ENCODE results near the gene NKD1.
A peak's percentile ranks its signal among the peaks of the same experiment; 100 is the strongest.

NKD1 gene

DNA sequence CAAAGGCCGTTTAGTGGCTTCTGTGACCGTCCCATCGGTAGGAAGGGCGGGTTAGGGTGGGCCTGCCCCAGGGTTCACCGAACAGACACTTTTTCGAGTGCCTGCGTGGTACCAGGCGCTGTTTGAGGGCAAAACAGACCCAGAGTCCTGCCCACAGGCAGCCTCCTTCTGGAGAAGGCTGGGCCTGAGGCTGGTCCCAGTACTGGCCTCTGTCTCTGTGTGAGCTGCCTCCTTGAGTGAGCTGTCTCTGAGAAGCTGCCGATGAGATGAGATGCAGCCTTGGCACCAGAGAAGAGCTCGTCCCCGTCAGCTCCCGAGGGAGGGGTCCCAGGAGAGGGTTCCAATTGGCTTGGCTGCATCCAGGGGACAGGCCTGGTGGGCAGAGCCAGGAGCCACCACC, 53.1 kb downstream of the NKD1 start:
- DNase-seq: no peak

DNA sequence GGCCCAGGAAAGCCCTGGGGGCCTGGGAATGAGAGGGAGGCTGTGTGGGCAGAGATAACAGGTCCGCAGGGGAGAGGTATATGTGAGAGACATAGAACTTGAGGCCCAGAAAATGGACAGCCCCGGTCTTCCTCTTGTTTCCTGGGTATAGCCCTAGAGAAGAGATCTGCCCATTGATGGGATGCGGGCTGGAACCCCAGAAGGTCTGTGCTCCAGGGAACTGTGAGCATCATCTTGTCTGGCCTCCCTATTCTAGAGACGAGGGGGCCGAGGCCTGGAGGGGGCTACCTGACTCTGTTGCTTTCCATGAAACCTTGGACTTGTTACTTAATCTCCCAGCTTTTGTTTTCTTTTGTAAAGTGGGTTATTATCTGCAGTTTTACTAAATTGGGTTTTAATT, 53.9 kb downstream of the NKD1 start:
- DNase-seq: no peak

DNA sequence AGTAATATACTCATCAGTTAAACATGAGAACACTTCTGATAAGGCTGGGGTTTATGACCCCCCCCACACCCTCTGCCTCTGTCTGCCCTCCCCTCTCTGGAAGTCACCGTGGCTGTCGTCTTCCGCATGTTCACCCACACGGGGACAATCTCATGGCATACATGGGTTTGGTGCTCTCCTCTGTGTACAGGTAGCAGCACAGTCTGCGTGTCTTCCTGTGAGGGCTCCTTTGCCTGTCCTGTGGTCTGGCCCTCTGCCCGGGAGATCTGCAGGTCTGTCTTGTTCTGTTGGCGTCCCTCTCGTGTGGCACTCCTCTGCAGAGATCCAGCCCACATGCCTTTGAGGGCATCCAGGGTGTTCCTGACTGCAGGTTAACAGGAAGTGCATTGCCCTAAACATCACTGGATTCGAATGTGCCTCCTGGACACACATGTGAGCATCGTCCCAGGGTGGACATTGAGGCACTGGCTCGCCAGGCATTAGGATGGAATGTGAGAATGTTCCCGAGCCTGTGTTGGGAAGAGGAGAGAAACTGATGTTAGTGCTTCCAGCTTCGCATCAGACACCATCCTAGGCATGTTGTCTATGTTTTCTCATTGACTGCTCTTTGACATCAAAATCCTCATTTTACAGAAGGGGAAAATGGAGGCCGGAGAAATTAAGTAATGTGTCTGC, 54.5 kb downstream of the NKD1 start:
- DNase-seq: peak; percentile 11

DNA sequence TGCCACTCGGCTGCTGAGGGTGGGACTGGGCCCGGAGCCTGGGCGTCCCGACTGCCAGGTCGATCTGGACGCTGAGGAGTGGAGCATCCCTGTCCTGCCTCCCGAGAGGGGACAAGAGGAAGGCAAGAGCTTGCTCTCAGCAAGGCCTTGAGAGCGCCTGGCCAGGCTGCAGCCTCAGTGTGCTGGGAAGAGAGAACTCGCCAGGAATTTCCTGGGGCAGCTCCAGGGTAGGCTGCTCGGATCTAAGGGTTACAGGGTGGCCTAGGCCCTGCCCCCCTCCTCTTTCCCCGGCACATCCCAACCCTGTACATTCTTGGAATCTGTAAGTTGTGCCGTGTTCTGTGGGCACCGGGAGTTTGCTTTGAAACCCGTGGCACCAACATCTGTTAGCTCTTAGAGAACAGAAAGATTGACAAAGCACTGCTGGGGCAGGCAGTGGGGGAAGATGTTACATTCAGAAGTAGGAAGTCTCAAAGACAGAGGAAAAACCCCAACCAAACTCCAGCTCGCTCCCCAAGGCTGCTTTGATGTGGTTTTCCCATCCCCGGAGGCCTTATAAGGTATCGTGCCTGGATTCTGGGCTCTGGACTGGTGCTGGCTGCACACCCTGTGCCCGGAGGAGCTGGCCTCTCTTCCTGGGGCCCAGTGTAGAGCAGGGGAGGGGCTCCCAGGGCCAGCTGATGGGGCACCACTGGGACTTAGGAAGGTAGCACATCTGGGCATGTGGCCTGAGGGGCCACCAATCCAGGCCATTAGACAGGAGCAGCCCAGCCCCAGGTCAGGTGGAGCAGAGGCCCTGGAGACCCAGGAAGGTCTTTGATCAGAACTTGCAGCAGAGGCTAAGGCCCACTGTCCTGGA, 55.2 kb downstream of the NKD1 start:
- no peak for DNase-seq

DNA sequence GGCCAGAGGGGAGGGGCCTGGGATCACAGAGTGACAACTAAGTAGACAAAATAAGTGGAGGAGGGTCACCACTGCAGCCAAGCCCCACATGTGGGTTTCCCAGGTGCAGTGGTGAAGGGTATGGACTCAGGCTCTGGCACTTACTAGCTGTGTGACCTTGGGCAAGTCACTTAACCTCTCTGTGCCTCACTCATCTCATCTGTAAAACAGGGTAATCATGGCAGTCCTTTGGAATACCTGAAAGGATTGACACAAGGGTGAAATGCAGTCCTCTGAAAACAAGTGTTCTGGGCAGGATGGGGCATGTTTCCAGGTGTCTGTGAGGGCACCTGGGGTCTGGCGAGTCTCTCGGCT, 55.8 kb downstream of the NKD1 start:
- no peak for DNase-seq

DNA sequence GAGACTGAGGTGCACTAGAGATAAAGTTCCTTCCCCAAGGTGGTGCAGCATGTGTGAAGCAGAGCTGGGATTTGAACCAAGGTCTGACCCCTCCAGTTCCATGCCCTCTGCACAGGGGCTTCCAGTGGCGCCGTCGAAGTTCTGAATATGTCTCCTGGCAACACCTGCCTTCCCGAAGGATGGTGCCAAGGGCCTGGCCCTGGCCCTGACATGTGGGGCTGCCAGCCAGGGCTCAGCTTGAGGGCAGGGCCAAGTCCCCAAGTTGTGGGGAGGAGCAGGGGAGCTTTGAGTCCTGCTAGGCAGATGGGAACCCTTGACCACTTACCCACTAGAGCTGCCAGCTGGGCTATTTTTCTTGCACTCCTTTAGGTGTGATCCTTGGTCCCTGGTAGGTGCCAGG, 56.4 kb downstream of the NKD1 start:
- DNase-seq: no peak

DNA sequence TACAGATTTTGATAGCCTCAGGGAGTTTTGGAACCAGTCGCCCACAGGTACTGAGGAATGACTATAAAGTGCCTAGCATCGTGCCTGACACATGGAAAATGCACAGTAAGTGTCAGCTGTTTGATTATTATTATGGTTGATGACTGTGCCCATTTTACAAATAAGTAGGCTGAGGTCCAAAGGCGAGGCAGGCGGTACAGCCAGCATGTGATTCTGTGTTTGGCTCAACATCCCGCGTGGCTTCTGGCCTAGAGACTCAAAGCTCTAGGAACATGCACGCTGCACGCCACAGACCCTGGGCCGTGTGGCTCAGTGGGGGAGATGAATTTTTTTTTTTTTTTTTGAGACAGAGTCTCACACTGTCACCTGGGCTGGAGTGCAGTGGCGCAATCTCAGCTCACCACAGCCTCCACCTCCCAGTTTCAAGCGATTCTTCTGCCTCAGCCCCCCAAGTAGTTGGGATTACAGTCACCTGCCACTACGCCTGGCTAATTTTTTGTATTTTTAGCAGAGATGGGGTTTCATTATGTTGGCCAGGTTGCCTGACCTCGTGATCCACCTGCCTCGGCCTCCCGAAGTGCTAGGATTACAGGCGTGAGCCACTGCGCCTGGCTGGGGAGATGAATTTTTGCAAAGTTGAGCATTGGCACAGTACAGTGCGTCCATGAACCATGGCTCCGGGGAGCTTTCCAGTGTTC, 57.7 kb downstream of the NKD1 start:
- no peak for DNase-seq

DNA sequence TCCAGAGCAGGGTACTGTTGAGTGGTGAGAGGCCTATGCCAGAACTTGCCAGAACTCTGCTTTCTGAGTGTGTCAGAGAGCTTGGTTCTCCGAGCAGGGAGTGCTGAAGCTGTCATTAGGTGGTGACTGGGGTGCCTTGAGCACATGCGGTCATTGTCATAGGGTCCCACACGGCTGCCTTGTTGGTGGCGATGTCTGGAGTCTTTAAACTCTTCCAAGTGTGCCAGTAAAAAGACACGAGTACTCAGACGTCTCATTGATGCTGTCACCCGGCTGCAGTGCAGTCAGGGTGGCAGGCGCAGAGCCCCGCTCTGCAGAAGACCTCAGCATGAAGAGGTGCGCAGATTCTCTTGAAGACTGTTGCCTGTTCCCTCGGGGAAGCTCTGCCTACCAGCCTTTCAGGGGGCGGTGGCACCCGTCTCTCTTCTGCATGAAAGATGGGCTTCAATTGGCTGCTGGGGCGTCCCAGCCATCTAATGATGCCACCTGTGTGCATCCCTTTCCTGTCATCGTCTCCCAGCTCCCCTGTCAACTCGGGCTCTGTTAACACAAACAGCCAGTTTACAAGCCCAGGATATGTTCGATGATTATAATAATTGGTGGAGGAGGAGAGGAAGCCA, 58.3 kb downstream of the NKD1 start:
- no peak for DNase-seq

DNA sequence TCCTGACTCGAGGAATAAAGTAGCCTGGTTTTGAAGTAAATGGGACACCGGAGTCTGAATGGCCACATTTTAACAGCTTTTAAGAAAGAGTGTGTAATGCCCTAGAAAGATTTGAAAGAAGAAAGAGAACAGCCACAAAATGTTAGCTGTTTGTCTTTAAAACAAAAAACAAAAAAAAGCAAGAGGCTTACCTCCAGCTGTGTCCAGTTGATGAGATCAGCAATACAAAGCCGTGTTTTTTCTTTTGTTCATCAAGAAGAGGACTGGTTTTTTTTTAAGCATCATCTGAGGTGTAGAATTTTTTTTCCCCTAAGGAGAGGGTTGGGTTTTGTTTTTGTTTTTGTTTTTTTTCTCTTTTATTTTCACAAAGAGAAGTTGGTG, 58.8 kb downstream of the NKD1 start:
- no peak for DNase-seq

DNA sequence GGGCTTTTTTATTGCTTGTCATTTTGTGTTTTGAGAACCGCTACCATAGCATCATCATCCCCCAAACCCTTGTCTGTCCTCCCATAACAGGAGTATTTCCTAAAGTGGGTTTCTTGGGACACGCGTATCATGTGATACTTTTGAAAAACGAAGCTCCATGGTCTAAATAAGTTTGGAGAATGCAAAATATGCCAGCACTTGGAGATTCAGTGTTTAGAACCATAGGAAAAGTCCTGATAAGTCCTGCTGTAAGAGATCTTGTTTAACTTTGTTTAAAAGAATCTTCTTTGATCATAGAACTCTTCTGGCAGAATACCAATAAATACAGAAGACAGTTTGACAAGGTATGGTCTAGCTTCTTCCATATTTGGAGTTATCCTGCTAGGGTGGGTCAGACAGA, 59.3 kb downstream of the NKD1 start:
- no peak for DNase-seq

DNA sequence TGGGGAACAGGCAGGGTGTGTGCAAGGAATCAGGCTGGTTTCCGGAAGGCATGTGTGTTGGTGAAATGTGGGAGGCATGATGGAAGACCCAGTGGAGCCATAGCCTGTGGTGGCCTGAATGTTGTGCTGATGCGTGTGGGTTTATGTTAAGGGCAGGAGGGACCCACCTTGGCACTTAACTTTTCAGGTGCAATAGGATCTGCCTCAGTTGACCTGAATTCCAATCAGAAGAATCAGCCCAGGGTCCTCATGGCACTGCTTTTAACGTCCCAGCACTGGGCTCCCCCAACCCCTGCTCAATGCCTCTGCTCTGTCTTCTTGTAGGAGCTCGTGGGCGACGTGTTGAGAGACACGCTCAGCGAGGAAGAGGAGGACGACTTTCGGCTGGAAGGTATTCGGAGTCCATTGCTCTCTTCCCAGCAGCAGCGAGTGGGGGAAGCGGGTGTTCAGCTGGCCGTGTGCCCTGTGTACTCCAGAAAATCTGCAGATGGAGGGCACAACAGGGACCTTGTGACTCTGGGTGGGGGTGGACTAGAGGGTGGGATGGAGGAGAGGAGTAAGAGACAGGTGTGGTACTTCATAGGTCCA, 59.9 kb downstream of the NKD1 start:
- no peak for DNase-seq

DNA sequence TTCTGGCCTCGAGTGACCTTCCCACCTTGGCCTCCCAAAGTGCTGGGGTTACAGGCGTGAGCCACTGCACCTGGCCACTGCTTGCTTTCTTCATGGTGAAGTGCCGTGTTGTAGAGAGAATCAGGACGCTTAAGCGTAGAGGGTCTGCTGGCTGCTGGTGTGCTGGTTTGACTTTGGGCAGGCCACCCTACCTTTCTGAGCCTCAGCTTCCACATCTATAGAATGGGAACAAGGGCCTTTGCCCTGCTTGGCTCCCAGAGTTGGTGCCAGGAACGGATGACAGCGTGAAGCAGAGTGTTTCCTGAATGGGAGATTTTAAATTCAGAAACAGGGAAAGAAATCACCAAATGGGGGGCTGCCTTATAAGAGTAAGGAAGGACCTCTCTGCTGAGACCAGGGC, 60.9 kb downstream of the NKD1 start:
- no peak for DNase-seq

DNA sequence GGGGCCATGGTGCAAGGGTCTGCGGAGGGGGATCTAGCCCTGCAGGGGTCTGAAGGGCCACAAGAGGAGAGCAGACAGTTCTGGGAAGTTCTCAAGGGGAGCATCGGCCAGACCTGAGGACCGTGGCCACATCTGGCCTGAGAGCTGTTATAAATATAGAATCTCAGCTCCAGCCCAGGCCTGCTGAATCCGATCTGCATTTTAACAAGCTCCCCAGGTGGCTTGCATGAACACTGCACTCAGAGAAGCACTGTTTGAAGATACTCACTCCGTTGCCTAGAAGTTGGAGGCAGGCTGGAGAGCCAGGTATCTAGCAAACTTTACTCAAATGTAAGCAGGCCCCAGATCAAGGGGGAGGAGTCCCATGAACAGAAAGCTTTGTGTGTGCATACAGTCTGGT, 61.3 kb downstream of the NKD1 start:
- DNase-seq: no peak

DNA sequence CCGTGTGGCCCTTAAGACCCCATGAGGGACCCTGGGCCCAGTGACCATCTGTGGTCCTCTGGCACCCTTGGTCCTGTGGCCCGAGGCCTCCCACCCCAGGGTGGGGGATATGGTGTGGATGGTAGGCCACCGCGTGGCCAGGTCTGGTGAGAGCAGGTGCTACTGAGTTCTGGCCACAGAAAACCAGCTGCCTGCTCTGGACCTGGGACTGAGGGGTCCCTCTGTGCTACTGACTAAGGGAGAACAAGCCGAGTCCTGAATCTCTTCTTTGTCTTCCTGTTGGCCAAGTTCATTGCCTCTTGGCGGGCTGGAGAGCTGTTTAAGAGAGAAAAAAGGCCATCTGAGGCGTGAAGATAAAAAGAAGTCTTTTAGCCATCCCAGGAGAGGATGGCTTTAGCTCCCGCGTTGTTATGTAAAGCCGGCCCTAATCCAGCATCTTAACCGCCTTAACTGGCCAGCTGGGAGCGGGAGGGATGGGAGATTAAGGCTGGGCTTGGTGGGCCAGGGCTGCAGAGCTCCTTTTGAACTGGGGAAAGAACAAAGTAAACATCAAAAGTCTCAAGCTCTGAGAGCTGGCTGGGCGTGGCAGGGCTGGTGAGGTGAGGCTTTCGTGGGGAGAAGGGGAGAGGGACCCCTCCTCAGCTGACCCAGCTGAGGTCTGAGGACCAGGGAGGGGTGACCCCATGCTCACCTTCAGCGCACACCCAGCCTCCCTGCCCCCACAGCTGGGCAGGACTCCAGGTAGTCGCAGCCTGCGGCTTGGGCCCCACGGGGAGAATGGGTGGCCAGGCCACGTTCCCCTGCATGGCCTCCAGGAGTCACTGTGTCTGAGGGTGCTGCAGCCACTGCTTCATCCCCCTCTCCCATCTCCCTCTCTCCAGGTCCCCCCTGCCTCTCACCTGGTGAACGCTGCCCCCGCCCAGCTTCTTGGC, 62.4 kb downstream of the NKD1 start:
- no peak for DNase-seq

DNA sequence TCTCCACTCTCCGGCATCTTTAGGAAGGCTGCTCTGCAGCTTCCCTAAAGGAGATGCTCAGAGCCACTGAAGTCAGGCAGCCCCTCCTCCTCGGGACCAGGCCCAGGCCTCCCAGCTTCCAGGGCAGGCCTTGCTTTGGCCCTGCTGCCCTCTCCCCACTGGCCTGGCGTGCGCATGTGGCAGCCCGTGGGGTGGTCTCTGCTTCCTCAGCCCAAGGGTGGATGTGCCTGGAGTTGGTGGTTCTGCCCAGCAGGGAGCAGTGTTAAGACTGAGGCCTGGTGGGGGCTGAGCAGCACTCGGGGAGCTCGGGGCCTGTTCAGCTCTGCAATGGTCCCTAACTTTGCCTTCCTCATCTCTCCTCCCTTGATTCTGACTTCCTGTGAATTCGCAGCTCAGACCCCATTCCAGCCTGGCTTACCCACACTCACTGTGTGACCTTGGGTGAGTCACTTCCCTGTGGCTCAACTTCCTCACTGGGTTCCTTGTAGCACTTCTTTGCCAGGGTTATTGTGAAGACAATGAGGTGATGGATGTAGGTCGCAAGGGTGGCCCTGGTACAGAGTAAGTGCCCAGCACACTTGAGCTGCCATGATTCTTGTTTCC, 63.2 kb downstream of the NKD1 start:
- DNase-seq: no peak

DNA sequence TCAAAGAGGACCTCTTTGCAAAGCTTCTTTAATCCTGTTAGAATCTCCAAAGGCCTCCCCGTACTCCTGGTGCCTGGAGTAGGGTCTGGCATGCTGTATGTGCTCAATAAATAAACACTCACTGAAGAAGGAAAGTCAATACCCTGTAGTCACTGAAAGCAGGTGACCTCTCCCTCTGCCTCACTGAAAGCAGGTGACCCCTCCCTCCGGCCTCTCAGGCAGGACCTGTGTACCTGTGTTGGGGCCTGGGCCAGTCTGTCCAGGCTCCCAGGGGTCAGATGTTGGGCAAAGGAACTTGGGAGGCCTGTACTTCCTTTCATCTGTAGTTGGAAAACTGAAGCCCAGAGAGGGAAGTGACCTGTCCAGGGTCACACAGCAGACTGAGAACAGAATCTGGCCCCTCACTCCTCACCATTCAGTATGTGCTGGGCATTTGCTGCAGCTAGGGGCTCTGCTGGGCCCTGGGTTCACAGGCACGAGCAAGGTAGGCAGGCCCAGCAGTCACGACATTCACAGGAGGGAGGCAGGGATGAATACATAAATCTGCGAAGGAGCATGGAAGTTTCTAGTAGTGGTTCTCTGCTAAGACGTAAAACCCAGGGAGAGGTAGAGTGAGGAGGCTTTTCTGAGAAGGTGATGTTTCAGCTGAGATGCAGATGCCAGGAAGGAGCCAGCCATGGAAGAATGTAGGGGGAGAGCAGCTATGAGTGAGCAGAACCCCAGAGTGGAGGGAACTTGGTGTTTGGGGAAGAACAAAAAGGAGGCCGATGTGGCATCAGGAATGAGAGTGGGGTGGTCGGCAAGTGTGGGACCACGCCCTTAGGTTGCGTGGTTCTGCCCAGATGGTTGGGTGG, 64.0 kb downstream of the NKD1 start:
- DNase-seq: no peak

DNA sequence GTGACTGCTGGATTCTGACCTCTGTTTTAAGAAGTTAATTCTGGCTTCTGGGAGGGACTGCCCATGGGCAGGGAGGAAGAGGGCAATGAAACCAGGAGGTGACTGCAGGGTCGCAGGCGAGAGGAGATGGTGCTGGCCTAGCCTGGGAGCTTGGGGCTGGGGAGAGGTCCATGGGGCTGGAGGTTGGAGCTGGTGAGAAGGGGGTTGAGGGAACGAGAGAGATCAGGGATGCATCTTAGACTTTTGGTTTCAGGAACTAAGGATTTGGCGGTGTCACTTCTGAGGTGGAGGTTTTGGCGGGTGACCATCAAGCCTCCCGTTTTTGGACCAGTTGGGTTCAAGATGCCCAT, 64.6 kb downstream of the NKD1 start:
- no peak for DNase-seq

DNA sequence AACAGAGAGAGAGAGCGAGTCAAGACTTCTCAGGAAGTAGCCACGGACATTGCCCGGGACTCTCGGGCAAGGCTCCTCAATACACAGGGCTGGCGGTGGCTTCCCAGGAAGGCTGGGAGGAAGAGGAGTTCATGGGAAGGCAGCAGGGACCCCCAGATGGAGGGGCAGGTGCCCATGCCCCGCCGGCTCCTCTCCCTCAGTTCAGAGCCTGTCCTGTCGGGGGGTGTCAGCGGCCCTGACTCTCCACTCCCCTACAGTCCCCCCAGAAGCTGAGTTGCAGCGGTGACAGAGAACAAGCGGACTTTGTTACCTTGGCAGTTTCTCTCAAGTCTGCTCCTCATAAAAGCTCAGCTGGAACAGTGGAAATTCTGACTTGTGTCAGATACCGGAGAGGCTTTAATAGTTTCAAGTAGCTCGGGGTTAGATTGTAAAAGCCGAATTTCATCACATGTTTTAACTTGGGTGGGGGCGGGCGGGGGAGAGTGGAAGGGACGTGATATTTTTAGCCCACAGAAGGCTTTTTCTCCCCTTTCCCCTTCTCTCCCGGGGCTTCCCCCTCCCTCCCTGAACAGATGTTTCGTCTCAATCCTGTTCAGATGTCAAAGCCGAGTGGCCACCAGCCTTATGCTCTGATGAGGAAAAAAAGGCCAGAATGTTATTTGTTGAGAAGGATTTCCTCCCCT, 65.2 kb downstream of the NKD1 start:
- DNase-seq: no peak

DNA sequence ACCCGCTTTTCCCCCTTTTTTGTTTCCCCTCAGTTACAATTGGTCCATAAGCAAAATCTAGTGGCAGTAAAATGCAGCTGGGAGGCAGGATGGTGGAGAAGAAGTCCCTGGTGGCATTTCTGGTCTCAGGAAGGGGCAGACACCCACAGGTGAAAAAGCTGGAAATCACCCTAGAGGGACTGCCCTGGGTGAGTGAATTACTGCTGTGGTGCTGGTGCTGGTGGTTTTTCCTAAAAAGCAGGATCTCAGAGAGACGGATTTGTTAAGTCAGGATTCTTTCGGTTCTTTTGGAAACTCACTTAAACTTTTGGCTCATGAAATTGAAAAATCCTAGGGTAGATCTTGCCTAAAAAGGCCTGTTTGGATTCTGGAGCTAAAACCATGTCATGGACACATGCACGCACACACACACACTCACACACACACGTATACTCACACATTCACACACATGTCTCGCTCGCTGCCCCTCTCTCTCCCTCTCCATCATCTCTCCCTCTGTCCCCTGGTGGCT, 65.8 kb downstream of the NKD1 start:
- no peak for DNase-seq

Data from effector CD8-positive, alpha-beta T cell (primary cell).